Stimulated activated naive CD8-positive, alpha-beta T cell treated with anti-CD3 and anti-CD28 coated beads, Interleukin-15, Interleukin-2, amounts not matched to agents 100 ng/mL and 50 ng/mL, for 24 hours (primary cell): Measurements from ENCODE around the gene AP2M1.
"Not testable (repeated sequence)": the region's sequence is repeated elsewhere in the genome, so short reads cannot be mapped to it uniquely, and the experiment has no call there.

Experiments
- H3K27ac Mint-ChIP-seq: one replicate; pipeline ENCODE4 v1.8.0; 2021; ENCODE audit warnings: mild to moderate bottlenecking, mixed read lengths
- H3K27me3 Mint-ChIP-seq: one replicate; pipeline ENCODE4 v1.8.0; 2021; ENCODE audit warnings: mixed read lengths
- H3K36me3 Mint-ChIP-seq: one replicate; pipeline ENCODE4 v1.8.0; 2021; ENCODE audit warnings: low read depth, mixed read lengths
- H3K4me1 Mint-ChIP-seq: one replicate; pipeline ENCODE4 v1.8.0; 2021; ENCODE audit warnings: low read depth, mixed read lengths
- H3K4me3 Mint-ChIP-seq: one replicate; pipeline ENCODE4 v1.8.0; 2021; ENCODE audit warnings: mild to moderate bottlenecking, mixed read lengths
- H3K9me3 Mint-ChIP-seq: one replicate; pipeline ENCODE4 v1.8.0; 2021; ENCODE audit warnings: mixed read lengths

The AP2M1 gene

DNA sequence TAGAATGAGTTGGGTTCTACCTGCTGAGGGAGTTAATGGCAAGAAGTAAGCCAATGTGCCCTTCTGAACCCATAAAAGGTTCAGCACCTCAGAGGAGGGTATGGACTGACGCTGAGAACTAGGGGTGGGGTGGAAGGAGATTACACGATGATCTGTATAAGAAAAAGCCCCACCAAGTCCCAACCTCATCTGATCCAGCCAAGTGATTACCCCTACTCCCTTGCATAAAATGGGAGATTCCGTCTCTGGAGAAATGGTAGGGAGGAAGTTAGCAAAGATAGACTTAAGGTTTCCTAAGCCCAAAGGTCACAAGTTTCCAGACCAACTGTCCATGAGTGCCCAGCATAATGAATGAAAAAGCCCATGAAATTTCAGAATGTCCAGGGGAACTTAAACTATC is 26.6 kb upstream of the AP2M1 start:
- peaks cover 20% of the 10 kb centered on the region for H3K36me3 Mint-ChIP-seq
- H3K9me3 Mint-ChIP-seq, result no peaks in the 10 kb centered on the region
- no peak overlapping the region for H3K4me3 Mint-ChIP-seq
- H3K4me1 Mint-ChIP-seq, result no peaks in the 10 kb centered on the region
- no peak overlapping the region for H3K27ac Mint-ChIP-seq
- H3K27me3 Mint-ChIP-seq, result no peaks in the 10 kb centered on the region

DNA sequence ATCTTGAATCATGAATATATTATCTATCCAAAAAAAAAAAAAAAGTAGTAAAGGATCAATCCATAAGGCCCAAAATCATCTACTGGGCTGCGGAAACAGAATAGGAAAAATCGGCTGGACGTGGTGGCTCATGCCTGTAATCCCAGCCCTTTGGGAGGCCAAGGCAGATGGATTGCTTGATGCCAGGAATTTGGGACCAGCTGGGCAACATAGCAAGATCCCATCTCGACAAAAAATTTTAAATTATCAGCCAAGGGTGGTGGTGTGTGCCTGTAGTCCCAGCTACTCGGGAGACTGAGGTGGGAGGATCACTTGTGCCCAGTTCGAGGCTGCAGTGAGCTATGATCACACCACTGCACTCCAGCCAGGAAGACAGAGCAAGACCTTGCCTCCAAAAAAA is 25.5 kb upstream of the AP2M1 start:
- Mint-ChIP-seq H3K27ac (no peak overlapping the region), H3K4me1 (no peaks in the 10 kb centered on the region), H3K27me3 (no peaks in the 10 kb centered on the region), H3K9me3 (no peaks in the 10 kb centered on the region), H3K4me3 (no peak overlapping the region), H3K36me3 (peaks cover 11% of the 10 kb centered on the region)

DNA sequence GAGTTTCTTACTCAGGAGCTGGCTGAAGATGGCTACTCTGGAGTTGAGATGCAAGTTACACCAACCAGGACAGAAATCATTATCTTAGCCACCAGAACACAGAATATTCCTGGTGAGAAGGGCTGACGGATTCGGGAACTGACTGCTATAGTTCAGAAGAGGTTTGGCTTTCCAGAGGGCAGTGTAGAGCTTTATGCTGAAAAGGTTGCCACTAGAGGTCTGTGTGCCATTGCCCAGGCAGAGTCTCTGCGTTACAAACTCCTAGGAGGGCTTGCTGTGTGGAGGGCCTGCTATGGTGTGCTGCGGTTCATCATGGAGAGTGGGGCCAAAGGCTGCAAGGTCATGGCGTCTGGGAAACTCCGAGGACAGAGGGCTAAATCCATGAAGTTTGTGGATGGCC is 24.9 kb upstream of the AP2M1 start:
- H3K27me3 Mint-ChIP-seq, H3K36me3 Mint-ChIP-seq, H3K4me3 Mint-ChIP-seq, H3K9me3 Mint-ChIP-seq, H3K27ac Mint-ChIP-seq, H3K4me1 Mint-ChIP-seq: not testable (repeated sequence)

DNA sequence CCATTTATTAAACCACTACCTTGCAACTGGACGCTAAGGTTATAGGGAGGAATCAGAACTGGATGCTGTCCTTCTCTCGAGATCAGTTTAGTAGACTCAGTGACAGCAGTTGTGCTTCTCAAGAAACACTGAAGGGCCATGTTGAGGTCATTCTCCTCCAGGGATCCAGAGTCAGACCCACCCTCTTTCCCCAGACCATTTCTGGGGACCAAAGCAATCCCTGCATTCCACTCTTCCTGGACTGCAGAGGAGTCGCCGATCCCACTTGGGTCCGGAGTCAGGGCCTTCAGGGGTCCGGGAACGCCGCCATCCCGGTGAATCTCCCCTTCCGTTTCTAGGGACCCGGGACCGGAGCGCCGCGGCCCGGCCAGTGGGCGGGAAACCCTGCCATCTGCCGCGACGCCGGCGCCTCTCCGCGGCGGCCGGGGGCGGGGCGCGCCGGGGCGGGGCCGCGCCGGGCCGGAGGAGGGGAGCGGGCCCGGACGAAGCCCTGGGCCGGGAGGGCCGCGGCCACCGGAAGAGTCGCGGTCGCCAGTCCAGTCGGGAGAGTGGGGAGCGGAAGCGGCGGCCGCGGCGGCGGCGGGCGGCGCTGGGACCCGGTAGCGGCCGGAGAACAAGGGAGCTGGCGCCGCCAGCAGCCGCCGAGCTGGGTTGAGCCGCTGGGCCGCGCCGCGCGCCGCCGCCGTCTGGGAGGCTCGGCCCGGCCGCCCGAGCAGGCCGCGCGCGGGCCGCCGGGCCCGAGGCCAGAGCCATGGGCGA is 19.6 kb upstream of the AP2M1 start, which contains the start of gene DVL3:
Gene DVL3 (plus strand): TSS at position 493 of the 759 bp plus-strand sequence. CDS start 259 bp downstream, at position 752.
- H3K27me3 Mint-ChIP-seq, result no peaks in the 10 kb centered on the region
- peak within 1 kb of the TSS; percentile 52 for H3K27ac Mint-ChIP-seq
- H3K36me3 Mint-ChIP-seq, result peaks cover under 1% of the 10 kb centered on the region
- peaks cover 27% of the 10 kb centered on the region for H3K4me1 Mint-ChIP-seq
- peak within 1 kb of the TSS; percentile 95 for H3K4me3 Mint-ChIP-seq
- H3K9me3 Mint-ChIP-seq, result no peaks in the 10 kb centered on the region

DNA sequence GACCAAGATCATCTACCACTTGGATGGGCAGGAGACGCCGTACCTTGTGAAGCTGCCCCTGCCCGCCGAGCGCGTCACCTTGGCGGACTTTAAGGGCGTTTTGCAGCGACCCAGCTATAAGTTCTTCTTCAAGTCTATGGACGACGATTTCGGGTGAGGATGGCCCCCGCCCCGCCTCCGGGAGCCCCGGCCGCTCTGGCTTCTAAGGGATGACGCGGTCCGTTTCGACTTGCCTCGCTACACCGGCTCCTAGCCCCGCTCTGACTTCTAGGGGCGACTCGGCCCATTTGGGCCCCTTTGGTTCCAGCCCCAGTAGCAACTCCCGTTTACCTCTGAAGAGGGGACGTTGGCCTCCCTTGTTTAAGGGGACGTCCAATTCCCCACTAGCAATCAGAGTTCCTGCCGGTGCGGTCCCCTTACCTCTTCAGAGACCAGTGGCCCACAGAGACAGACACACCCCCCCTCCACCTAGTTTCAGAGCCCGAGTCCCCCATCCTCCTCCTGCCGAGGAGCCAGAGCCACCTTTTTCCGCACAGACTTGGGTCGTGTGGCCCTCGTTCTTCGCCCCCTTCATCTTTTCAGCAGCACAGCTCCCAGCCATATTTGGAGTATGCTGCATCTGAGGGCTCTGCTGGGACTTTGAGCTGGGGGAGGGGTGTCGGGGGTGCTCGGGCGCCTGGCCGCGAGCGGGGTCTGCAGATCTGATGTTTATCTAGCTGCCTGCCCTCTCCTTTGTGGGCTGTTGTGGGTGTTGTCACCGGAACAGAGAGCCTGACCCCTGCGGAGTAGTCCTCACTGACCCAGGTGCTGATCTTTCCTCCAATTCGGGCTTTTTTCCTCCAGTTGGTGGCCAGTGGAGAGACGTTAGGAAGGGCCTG is 18.8 kb upstream of the AP2M1 start:
- H3K27me3 Mint-ChIP-seq, result no peaks in the 10 kb centered on the region
- peaks cover 5% of the 10 kb centered on the region for H3K36me3 Mint-ChIP-seq
- peaks cover 32% of the 10 kb centered on the region for H3K4me1 Mint-ChIP-seq
- no peaks in the 10 kb centered on the region for H3K9me3 Mint-ChIP-seq
- peak overlapping the region; percentile 52 for H3K27ac Mint-ChIP-seq
- peak overlapping the region; percentile 95 for H3K4me3 Mint-ChIP-seq

DNA sequence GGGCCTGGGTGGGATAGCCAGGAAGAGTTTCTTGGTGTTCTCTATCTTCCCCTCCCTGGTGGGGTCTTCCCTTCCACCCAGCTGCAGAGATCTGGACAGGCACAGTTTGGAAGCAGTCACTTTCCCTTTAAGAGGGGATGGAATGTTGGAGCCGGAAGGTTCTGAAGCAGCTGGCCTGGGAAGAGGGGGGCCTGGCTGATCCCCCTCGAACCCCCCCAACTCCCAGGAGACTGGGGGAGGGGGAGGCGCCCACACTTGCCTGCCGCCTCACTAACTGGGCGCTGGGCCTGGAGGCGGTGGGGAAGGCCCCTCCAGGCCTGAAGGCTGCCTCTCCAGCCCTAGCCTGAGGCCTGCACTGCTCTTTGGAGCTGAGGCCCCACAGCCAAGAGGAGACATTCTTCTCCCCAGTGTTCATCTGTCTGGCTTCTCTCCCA is 18.1 kb upstream of the AP2M1 start:
- peaks cover 32% of the 10 kb centered on the region for H3K4me1 Mint-ChIP-seq
- H3K36me3 Mint-ChIP-seq, result peaks cover 5% of the 10 kb centered on the region
- peak overlapping the region; percentile 52 for H3K27ac Mint-ChIP-seq
- H3K4me3 Mint-ChIP-seq, result peak overlapping the region; percentile 95
- H3K27me3 Mint-ChIP-seq, result no peaks in the 10 kb centered on the region
- no peaks in the 10 kb centered on the region for H3K9me3 Mint-ChIP-seq

DNA sequence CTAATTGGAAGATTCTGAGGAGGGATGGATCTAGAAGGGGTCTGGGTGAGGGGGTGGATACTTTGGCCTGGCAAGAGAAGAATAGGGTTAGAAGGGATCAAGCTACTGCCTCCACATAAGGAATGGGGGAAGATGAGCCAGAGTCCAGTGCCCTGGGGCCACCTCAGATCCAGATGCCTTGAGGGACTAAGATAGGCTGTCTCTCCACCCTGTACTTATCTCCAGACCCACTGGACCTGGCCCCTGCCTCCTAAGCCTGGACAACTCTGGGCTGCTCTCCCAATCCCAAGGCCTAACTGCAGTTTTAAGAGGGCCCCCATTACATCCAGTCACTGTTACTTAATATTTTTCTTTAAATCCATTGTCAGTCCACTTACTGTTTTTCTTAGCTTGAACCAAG is 17.4 kb upstream of the AP2M1 start:
- no peaks in the 10 kb centered on the region for H3K27me3 Mint-ChIP-seq
- H3K27ac Mint-ChIP-seq, result peak overlapping the region; percentile 42
- H3K36me3 Mint-ChIP-seq, result peaks cover 5% of the 10 kb centered on the region
- H3K4me3 Mint-ChIP-seq, result peak overlapping the region; percentile 95
- no peaks in the 10 kb centered on the region for H3K9me3 Mint-ChIP-seq
- H3K4me1 Mint-ChIP-seq, result peaks cover 32% of the 10 kb centered on the region

DNA sequence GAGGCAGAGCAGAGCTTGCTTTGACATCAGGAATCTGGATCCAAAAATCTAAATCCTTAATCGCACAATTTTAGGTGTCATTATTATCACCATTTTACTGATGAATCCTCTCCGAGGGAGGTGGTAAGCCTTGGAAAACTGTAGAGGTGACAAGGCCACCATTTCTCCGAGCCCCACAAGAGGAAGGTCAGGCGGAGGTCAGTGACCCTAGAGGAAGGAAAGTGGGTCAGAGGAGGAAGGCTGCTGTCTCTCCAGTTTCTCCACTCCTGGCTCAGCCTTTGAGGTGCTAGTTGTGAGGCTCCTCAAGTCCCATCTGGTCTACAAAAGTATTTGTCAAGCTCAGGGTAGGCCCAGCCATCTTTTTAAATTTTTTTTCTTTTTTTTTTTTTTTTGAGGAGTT is 16.3 kb upstream of the AP2M1 start:
- peaks cover 32% of the 10 kb centered on the region for H3K4me1 Mint-ChIP-seq
- peaks cover 5% of the 10 kb centered on the region for H3K36me3 Mint-ChIP-seq
- H3K27me3 Mint-ChIP-seq, result no peaks in the 10 kb centered on the region
- H3K9me3 Mint-ChIP-seq, result no peaks in the 10 kb centered on the region
- H3K27ac Mint-ChIP-seq, result no peak overlapping the region
- H3K4me3 Mint-ChIP-seq, result no peak overlapping the region

DNA sequence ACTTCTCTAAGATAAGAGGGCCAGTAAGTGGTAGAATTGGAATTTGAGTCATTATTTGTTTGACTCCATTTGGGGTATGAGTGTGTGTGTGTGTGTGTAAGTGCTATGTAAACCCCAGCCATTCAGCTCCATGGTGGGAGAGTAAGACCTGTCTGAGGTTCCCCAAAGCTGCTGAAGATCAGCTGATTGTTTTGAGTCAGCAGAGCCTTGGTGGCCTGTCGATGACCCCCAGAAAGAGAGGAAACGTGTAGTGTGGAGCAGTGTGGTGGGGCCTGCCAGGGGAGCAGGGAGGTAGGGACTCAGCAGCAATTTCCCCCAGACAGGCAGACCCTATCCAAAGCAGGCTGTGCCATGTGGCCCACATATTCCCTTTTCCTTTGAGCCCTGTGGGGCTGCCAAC is 14.2 kb upstream of the AP2M1 start:
- Mint-ChIP-seq H3K36me3 (peaks cover 13% of the 10 kb centered on the region), H3K4me3 (no peak overlapping the region), H3K9me3 (no peaks in the 10 kb centered on the region), H3K27ac (no peak overlapping the region), H3K27me3 (no peaks in the 10 kb centered on the region), H3K4me1 (peaks cover 32% of the 10 kb centered on the region)

DNA sequence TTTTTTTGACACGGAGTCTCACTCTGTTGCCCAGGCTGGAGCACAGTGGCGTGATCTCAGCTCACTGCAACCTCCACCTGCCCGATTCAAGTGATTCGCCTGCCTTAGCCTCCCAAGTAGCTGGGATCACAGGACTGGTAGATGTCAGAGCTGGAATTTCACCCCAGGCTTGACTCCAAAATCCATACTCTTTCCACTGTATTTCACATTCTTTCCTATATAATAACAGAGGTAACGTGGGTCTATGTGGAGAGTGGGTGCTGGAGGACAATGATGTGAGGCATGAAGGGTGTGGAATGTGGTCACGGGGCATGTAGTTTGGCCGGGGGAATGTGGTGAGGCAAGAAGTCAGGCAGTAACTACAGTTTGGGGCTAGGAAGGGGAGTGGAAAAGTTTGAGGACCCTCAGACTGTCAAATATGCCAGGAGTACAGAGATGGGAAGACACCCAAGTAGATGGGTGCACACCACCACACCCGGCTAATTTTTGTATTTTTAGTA is 12.0 kb upstream of the AP2M1 start:
- Mint-ChIP-seq H3K4me1 (peaks cover 22% of the 10 kb centered on the region), H3K36me3 (peaks cover 24% of the 10 kb centered on the region)
- not testable (repeated sequence) for H3K27ac Mint-ChIP-seq, H3K27me3 Mint-ChIP-seq, H3K4me3 Mint-ChIP-seq, H3K9me3 Mint-ChIP-seq

DNA sequence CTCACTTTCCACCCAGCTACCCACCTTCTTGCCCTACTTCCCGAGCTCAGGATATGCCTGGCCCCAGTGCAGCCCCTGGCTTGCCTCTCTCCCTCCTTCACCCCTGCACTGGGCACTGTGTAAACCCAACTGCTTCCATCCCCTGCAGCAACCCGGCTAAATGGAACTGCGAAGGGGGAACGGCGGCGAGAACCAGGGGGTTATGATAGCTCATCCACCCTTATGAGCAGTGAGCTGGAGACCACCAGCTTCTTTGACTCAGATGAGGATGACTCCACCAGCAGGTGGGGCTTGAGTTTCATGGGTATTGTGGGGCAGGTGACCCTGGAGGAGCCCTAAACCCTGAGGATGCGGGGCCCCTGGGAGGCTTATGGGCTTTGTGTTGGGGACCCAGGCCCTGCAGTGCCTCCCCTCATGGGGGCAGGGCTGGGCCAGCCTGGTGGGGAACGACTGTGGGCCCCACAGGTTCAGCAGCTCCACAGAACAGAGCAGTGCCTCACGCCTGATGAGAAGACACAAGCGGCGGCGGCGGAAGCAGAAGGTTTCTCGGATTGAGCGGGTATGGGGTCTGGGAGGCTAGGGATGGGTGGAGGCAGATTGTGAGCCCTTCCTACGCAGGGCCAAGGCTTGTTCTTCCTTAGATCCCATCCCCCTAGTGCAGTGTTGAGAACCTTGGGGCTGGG is 9.9 kb upstream of the AP2M1 start:
- Mint-ChIP-seq H3K36me3 (peaks cover 28% of the 10 kb centered on the region), H3K27ac (no peak overlapping the region), H3K9me3 (no peaks in the 10 kb centered on the region), H3K4me1 (peaks cover 5% of the 10 kb centered on the region), H3K4me3 (no peak overlapping the region), H3K27me3 (no peaks in the 10 kb centered on the region)

DNA sequence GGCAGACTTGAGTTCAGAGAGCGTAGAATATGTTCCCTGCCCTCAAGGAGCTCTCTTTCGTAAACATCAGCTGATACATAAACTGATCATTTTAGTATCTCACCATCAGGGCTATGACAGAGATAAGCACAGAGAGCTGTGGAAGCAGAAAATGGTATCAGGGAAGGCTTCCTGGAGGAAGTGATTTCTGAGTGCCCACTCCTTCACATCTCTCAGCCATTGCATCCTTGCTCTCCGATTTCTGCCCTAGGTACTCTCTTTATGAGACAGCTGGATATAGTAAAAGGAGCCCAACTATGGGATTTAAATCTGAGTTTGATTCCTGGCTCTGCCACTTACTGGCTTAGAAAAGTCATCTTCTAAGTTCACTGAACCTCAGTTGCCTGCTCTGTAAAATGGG is 9.1 kb upstream of the AP2M1 start:
- Mint-ChIP-seq H3K4me1 (no peaks in the 10 kb centered on the region), H3K4me3 (no peak overlapping the region), H3K27me3 (no peaks in the 10 kb centered on the region), H3K27ac (no peak overlapping the region), H3K9me3 (no peaks in the 10 kb centered on the region), H3K36me3 (peaks cover 23% of the 10 kb centered on the region)

DNA sequence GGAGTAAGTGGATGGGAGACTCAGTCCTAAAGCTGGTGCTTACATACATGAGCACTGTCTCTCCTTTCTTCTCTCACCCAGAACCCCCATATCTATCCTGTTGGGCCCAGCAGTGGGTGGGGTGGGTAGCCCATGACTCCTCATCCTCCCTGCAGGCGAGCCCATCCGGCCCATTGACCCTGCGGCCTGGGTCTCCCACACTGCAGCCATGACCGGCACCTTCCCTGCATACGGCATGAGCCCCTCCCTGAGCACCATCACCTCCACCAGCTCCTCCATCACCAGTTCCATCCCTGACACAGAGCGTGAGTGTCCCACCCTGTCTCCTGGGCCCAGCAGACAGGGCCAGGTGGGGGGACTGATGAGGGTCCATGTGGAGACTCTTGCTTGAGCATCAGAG is 8.0 kb upstream of the AP2M1 start:
- H3K36me3 Mint-ChIP-seq, result peaks cover 30% of the 10 kb centered on the region
- no peak overlapping the region for H3K4me3 Mint-ChIP-seq
- H3K27me3 Mint-ChIP-seq, result no peaks in the 10 kb centered on the region
- no peaks in the 10 kb centered on the region for H3K4me1 Mint-ChIP-seq
- no peaks in the 10 kb centered on the region for H3K9me3 Mint-ChIP-seq
- H3K27ac Mint-ChIP-seq, result no peak overlapping the region

DNA sequence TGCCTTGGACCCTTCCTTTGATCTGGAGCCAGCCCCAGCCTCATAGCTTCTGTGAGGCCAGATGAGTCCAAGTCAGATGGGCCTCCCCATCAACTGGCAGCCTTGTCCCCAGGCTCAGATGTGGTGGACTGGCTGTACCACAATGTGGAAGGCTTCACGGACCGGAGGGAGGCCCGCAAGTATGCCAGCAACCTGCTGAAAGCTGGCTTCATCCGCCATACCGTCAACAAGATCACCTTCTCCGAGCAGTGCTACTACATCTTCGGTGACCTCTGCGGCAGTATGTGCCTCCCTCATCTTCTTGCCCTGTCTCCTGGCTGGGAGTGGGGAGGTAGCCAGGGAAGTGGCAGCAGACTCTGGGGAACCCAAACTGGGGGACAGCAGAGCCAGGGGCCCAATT is 6.9 kb upstream of the AP2M1 start:
- Mint-ChIP-seq H3K9me3 (no peaks in the 10 kb centered on the region), H3K27ac (no peak overlapping the region), H3K4me3 (no peak overlapping the region), H3K36me3 (peaks cover 32% of the 10 kb centered on the region), H3K4me1 (no peaks in the 10 kb centered on the region), H3K27me3 (no peaks in the 10 kb centered on the region)
